ENCODE data around the gene TTN.

The TTN gene

GRCh38 chr2:178829299-178829960, 22.2 kb upstream of the TTN start:
- no peak for TF ChIP-seq CTCF (IDR thresholded peaks at IDR 0.05; ENCODE audit: control insufficient read depth, insufficient read depth, low read depth, low read length, missing control alignments)
- DNase-seq (ENCODE audit: low read depth), result no peak
- H3K4me3 ChIP-seq (ENCODE audit: control insufficient read depth, low read depth, low read length), result no peak overlapping the region

GRCh38 chr2:178828486-178828881, 21.3 kb upstream of the TTN start:
- H3K4me3 ChIP-seq (ENCODE audit: control insufficient read depth, low read depth, low read length), result no peak overlapping the region
- no peak for DNase-seq (ENCODE audit: low read depth)
- no peak for TF ChIP-seq CTCF (IDR thresholded peaks at IDR 0.05; ENCODE audit: control insufficient read depth, insufficient read depth, low read depth, low read length, missing control alignments)

- H3K4me3 ChIP-seq (ENCODE audit: control insufficient read depth, low read depth, low read length), result no peak overlapping the region
- DNase-seq (ENCODE audit: low read depth), result no peak
- TF ChIP-seq CTCF (IDR thresholded peaks at IDR 0.05; ENCODE audit: control insufficient read depth, insufficient read depth, low read depth, low read length, missing control alignments), result no peak
These were observed 20.7 kb upstream of the TTN start for GRCh38 chr2:178827739-178828485.

- H3K4me3 ChIP-seq (ENCODE audit: control insufficient read depth, low read depth, low read length), result no peak overlapping the region
- no peak for TF ChIP-seq CTCF (IDR thresholded peaks at IDR 0.05; ENCODE audit: control insufficient read depth, insufficient read depth, low read depth, low read length, missing control alignments)
- no peak for DNase-seq (ENCODE audit: low read depth)
These were observed 19.9 kb upstream of the TTN start for GRCh38 chr2:178827111-178827510.

- DNase-seq (ENCODE audit: low read depth), result no peak
- TF ChIP-seq CTCF (IDR thresholded peaks at IDR 0.05; ENCODE audit: control insufficient read depth, insufficient read depth, low read depth, low read length, missing control alignments), result no peak
- H3K4me3 ChIP-seq (ENCODE audit: control insufficient read depth, low read depth, low read length), result no peak overlapping the region
These were observed 18.0 kb upstream of the TTN start for GRCh38 chr2:178825183-178825582.

DNA sequence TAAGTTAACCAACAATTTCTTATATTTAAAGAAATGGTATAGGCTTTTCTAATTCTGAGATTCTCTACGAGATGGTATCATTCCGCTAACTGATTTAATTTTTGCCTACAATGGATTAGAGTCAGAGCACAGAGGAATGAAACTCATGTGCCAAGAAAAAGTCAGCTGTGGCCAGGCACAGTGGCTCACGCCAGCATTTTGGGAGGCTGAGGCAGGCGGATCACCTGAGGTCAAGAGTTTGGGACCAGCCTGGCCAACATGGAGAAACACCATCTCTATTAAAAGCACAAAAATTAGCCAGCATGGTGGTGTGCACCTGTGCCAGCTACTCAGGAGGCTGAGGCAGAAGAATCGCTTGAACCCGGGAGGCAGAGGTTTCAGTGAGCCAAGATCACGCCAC, 17.0 kb upstream of the TTN start:
- DNase-seq (ENCODE audit: low read depth), result no peak
- no peak for TF ChIP-seq CTCF (IDR thresholded peaks at IDR 0.05; ENCODE audit: control insufficient read depth, insufficient read depth, low read depth, low read length, missing control alignments)
- no peak overlapping the region for H3K4me3 ChIP-seq (ENCODE audit: control insufficient read depth, low read depth, low read length)
